H4 (cell line): ENCODE measurements around the gene SVIL. TPM values are rescaled to one million over a fixed set of nuclear protein-coding genes. Genes with fewer than 3 reads are reported as not detected.
"Not testable (repeated sequence)": the region's sequence is repeated elsewhere in the genome, so short reads cannot be mapped to it uniquely, and the experiment has no call there.

ENCODE experiments used
- DNase-seq: peaks from one replicate; pipeline ENCODE4 v3.0.0-alpha.2; 2015; ENCODE audit warnings: low spot score
- total RNA-seq: library from RNA; depleted of rRNA; stranded (reverse); fragments of >200 nt; shearing (Covaris generic); gene quantifications from 2 replicates; pipeline ENCODE4 v1.2.3, GENCODE V29; 2014

Gene SVIL
- total RNA-seq, 1 experiment from 2014 or later, result 4.7 TPM

DNA sequence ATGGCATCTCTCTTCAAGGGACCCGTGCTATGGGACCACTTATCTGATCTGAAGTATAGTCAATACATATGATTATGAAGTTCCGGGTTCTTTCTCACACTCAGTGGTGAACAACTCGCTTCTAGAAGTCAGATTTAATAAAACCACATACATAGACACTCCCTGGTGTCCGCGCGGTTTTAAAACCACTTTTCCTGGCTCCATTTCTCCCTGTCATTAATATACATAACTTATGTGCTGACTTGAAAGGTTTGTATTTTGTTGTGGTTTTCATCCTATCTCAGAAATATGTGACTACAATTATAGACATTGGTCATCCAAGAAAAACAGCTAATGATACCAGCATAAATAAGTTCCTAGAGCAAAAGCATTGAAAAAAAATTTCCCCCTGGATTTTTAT lies 34.0 kb downstream of the SVIL start:
- DNase-seq, result no peak

DNA sequence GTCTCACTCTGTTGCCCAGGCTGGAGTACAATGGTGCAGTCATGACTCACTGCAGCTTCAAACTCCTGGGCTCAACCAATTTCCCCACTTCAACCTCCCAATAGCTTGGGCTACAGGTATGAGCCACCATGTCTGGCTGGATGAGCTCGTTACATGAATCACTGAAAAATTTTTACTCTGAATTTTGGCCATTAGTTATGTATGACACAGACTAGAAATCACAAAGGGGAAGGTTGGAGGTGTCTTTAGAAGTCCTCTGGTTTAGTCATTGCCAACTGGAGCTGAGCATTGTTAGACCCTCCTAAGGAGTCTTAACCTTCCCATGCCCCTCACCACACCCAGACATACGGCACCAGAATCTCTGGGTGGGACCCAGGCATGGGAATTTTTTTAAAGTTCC lies 34.7 kb downstream of the SVIL start:
- no peak for DNase-seq

DNA sequence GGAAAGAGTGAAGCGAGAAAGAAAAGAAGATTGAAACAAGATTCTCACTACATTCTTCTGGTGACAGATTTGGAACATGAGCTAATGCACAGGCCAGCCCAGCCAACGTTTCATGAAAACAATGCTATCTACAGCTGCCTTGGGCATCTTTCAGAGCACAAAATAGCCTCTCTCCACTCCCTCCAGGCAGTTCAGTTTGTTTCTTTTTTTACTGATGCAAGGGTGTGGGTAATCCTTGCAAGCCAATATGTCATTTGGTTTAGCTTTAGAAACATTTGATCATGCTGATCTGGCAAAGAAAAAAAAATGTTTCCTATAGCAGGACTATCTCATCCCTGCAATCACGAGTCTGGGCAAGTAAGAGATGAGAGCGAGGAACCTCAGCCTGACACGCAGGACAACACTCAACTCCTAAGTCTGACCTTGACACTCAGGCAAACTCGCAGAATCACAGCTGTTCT lies 35.9 kb downstream of the SVIL start:
- no peak for DNase-seq

DNA sequence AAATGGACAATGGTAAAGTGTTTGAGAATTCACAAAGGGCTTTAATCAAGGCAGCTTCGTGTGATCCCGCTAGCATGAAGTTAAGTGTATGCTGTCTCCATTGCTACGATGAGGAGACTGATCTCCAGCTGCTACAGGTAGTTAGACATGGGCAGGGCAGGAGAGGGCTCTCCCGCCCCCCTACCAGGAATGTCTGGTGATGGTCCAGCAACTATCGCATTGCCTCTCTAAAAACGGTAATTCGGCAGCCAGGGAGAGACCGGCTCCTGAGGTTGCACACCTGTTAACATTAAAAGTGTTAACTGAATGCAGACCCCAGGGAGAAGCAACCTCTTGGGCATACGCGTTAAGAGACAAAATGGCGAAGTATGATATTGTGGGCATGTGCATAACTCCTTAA lies 37.9 kb downstream of the SVIL start:
- no peak for DNase-seq

DNA sequence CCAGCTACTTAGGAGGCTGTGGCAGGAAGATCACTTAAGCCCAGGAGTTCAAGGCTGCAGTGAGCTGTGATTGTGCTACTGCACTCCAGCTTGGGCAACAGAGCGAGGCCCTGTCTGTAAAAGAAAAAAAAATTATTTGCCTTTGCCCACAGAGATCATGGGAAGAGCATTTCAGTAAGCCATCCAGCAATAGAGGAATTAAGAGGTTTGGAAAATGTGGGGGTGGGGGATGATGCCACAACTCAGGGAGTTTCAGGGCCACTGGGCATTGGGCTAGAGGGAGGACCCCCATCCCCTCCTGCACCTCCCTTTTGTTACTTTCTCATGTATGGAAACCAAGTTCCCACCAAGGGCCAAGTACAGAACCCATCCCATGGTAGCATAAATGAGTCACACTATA lies 38.4 kb downstream of the SVIL start:
- no peak for DNase-seq

DNA sequence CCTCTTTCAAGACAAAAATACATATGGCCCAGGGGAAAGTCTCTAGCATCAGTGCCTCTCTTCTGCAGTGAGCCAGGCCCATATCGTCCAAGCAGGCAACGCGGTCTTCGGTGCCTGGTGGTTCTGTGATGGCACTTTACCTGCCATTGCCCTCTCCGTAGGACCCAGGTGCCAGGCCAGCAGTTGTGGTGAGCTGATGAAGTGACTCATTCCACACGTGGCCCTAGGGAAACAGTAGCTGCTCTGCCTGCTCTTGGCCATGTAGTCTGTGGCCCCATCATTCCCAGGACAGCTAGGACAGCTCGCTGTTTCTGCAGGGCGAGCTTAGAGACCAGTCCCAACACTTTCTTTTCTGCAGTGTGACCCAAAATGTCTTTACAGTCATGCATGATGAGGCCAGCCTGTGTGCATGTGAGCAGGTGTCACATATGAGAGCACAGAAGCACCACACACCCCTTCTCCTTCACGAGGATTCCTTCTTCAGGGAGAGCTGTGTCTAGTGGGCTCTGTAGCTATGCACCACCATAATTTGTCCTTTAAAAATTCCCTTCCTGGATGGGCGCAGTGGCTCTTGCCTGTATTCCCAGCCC lies 39.0 kb downstream of the SVIL start:
- no peak for DNase-seq

DNA sequence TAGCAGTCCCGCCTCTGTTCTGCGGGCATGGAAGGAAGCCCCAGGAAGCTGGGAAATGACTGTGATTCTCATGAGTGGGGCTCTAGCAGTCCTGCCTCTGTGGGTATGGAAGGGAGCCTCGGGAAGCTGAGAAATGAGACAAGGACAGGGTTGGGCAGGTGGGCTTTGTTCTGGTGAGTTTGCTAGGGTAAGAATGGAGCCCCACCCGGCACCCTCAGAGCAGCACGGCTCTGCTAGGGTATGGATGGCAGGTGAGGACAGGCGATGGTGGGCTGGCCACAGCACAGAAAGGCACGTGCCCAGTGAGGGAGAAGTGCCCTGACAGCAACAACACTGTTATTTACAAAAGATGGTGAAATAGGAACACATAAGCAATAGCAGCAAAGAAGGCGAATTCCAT lies 39.6 kb downstream of the SVIL start:
- DNase-seq, result no peak

DNA sequence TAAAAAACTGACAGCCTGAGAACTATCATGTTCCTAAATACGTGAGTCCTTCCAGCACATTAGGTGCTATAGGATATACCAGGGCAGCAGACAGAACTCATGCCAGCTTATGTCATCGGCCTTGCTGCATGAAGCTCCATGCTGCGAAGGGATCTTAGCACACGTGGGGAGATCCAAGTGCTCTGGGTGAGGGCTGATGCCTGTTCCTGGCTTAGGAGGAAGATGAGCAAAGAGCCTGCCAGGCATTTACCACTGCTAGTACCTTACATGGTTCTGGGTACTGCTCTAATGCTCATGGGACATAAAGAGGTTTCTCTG lies 43.2 kb downstream of the SVIL start:
- DNase-seq, result no peak

DNA sequence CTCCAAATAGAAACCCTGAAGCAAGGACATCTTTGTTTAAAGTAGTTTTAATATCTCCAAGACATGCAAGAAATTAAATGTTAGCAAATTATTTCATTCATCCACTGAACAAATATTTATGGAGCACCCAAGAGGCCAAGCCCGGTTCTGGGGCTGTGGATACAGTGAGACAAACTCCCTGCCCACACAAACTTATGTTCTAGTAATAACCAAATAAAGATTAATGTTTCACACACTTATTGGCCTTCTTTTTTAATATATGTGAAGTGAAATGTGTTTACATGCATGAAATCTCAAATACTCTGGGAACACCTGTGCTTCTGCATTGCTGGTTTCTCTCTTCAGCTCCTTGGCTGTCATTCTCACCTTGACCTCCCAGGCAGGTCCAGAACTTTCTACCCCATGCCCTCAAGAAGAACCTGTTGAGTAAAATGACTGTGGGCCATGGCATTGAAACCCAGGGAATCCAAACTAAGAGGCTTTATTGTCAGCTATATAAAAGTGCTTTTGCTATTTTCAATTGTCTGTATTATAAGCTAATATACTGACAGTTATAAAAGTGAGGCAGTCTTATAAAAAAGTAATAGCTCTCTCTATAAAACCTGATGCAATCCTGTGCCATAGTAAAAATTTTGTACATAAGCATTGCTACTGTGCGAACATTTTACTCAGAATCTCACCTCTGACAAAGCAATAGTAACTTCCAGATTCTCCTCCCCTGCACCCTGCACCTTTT lies 43.7 kb downstream of the SVIL start:
- DNase-seq, result no peak

DNA sequence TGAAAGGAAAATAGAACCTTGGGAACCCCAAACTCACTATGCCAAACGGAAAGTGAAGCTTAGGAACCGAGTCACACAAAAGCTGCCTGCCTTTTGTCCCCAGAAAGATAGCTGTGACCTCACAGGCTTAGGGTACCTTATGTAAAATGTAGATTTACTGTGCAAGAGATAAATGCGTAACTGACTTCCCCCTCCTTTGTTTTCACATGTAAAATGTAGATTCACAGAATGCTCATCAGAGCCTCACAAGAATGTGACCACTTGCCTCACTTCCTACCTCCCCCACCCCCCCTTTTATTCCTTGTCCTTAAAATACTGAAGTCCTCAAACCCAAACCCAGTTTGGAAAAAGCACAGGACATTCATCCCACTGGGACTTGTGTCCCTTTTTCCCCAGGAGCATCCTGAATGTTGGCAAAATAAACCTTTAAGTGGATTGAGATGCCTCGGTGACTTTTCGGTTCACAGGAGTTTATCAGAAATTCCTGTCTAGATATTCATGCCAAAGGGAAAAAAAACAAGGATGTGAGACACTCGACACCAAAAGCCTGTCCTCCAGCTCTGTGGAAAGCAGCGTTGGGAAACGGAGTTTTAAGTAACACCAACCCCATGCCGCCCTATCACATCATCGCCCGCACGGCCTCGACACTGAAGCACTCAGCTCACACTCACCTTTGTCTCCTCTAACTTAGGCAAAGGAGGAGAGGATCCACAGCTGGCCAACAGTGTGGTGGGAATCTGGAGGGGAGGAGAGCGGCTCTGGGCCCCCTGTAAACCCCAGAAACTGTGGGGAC lies 45.9 kb downstream of the SVIL start:
- DNase-seq, result no peak

DNA sequence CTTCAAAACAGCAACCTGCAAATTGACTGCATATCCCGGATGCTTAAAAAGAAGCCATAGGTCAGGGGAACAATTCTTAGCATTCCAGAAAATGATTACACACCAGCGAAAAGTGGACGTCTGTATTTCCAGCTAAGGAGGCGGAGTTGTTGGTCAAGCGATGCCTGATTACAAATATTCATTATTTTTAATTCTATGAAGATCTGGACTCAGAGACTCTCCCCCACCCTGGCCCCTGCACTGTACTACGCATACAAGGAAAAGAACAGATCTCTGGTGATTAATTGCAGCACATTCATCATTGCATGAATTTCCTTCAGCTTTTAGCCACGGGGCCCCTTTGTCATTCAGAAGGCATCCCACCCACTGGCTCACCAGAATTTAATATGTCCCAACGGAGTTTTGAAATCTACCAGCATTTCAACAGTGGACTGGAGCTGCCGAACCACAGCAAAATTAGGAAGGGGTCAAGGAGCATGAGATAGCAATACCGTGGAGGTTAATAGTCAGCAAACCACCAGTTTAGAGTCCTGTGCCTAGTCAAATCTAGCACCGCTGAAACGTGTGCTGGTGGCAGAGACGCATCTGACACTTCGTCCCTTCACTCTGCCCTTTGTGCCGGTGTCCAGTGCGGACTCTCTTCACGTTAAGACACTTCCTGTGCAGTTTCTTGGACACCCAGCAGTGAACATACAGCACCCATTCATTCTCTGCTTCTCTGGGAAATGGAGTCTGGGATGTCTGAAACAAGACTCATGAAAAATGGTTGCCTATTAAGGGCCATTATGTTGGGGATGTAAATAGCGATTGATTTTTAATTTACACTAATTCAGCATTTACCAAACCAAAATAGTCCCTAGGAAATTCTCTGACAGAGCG lies 46.8 kb downstream of the SVIL start:
- not testable (repeated sequence) for DNase-seq

DNA sequence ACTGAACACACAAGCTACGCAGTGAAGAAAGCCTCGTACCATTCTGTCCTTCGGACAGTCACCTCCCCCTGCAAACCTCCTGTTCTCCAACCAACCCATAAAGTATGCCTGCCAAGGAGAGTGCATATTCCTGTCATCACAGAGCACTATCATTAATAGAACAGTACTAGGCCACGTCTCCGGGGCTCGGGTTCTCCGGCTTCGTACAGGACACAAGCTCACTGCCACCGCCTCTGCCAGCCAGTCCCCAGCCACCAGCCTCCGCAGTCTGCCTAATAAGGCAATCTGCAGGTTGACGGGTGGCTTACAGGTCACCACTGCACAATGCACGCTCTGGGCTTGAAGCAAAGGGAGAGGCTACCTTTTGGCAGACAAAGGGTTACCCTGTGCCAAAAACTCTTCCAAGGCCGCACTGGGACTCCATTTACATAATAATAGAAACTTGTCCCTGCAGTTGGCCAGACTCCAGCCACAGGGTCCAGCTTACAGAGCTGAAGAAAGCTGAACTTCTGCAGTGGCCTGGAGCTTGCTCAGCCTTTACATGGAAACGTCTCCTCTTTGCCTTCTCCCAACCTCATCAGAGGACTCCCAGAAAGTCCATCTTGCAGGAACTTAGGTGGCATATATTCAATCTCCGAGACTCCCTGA lies 47.5 kb downstream of the SVIL start:
- not testable (repeated sequence) for DNase-seq

DNA sequence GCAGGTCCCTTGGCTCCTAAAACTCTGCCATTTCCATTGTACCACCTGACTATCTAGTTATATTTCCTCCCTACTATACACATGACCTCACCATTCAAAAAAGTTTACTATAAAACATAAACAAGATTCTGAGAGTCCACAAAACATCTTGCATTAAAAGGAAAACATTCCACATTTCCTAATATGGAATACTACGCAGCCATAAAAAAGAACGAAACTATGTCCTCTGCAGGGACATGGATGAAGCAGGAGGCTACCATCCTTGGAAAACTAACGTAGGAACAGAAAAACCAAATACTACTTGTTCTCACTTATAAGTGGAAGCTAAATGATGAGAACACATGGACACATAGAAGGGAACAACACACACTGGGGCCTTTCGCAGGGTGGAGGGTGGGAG lies 48.3 kb downstream of the SVIL start:
- no peak for DNase-seq

DNA sequence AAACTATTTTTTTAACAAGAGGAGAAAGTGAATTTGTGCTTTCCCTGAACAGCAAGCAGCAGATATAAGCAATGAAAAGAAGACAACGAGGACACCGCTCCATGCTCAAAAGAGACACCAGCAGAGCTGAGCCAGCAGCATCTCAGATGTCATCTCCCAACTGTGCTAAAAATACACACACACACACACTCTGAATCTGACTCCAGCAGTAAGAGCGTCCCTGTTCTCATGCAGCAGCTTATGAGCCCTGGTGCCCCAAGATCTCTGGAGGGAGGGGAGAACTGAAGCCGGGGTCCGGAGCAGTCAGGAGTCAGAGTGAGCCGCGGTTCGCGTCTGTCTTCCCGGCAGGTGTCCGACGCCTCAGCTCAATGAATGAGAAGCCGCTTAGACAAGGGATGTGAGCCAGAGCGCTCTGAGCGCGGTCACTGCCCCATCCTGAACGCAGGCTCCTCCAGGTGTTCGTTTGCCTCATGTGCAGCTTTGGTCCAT lies 49.2 kb downstream of the SVIL start:
- no peak for DNase-seq

DNA sequence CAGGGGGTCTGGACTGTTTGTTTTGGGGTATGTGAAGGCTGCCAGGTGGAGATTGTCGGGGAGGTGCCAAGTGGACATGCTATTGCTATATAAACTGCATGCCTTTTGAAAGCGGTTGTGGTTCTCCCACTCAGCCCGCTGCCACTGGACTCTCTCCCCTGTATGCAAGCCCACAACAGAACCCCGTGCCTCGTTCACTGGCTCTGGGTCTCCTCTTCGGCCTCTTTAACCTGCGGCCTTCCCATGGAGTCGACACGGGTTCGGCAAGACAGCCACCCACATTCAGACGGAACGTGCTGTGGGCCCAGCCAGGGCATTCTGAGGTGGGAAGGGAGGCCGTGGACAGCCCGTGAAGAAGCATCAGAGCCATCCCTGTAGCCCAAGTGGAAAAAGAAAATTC lies 50.3 kb downstream of the SVIL start:
- no peak for DNase-seq

DNA sequence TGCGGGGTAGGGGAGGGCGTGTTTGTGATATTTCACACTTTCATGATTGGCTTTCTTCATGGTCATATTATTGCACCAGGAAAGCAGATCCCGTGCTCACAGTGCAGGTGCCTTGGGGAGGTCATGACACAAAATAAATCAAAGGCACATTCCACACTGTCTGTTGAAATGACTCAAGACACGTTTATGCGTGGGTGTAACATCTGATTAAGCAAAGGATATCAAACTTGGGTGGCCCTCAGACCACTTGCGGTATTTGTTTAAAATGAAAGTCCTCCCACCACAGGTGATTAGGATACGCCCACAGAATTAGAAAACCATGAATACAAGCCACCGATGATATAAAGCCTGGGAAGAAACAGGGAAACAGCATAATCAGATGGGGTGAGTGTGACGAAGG lies 51.1 kb downstream of the SVIL start:
- DNase-seq, result no peak

DNA sequence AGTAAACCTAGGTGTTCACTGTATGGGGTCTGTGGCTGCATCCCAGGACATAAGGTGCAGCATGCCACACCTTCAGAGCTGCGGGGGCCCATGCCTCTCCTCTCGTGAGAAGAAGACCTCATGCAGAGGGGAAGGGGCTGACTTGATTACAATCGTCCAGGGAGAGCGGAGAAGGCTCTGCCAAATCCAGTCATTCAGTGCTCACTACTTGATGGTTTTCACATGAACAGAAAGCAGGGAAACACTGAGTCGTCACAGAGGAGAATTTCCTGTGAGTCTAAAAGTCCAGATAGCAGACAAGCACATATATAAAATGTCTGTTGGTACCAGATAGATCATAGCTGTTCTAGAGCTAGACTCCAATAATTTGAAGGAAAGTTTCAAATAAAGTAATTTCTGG lies 52.0 kb downstream of the SVIL start:
- DNase-seq, result not testable (repeated sequence)

DNA sequence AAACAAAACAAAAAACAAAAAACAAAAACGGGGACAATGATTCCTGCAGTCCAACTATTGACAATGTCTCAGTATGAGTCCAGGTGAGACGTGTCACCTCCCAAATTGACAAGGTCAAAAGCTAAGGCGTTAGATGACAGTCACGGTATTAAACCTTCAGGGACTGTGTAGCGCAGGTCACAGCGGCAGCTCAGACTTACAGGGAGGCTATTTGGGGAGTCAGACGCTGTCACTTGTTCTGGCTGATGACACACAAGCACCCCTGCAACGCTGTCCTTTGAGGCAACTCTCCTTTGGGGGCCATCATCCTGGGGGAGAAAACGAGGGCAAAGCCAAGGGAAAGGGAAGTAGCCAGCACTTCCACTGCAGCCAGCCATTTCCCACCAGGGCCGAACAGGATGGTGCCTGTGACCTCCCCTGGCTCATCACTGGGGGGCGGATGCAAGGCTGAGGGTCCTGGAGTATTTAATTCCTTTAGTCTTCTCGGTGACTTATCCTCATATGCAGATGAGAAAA lies 55.3 kb downstream of the SVIL start:
- DNase-seq, result no peak

DNA sequence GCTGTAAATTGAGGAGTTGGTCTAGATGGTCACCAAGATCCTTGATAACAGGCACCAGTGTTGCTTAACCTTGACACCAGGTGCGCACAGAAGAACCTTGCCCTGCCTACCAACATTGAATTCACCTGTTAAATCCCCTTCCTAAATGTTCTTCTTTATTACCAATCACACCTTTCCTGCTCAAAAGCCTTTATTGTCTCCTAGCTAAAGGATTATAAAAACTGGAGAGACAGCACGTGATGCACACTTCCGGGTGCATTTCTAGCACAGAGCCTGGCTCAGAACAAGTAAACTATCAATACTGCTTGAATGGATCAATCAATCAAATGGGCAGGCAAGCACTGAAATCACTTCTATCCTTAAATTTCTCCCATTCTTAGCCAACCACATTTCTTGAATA lies 56.3 kb downstream of the SVIL start:
- no peak for DNase-seq

DNA sequence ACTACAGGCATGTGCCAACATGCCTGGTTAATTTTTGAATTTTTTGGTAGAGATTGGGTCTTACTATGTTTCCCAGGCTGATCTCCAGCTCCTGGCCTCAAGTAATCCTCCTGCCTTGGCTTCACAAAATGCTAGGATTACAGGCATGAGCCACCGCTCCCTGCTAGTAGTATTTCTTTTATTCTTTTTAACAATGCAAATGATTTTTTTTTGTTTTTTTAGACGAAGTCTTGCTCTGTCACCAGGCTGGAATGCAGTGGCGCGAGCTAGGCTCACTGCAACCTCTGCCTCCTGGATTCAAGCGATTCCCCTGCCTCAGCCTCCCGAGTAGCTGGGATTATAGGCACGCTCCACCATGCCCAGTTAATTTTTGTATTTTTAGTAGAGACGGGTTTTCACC lies 58.1 kb downstream of the SVIL start:
- no peak for DNase-seq

DNA sequence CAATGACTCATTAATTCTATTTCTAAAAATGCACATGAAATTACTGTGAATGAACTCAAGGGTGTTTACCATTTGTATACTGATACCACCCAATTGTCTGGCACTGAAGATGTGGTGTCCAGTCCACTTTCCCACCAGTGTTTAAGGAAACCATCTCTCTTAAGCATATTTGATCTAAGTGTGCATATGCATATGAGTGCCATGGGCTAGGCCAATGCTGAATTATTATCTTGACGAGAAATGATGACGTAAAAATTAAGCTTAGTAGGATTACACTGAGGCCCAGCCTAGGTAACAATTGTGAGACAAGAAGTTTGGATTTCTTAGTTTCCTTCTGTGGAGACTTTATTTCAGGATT lies 59.7 kb downstream of the SVIL start:
- DNase-seq, result no peak
